Prostate gland (tissue), 2 donors: ENCODE data around the gene KRTAP2-1.

Experiments
- POLR2A ChIP-seq: fragments of 450-650 bp; IDR thresholded peaks from one replicate; pipeline ENCODE4 v1.6.1; 2016; ENCODE audit warnings: antibody characterized with exemption, mild to moderate bottlenecking
- POLR2AphosphoS5 ChIP-seq: sonication (generic); formaldehyde crosslinking; IDR thresholded peaks from one replicate; pipeline ENCODE4 v1.6.1; 2017; ENCODE audit warnings: antibody characterized with exemption
- TF ChIP-seq, protein P1 (sequence below), 4 experiments: fragments of 200-600 bp in 2 of 4; fragments of 450-650 bp in 2 of 4; sonication (generic) in 2 of 4; IDR thresholded peaks; 1 replicate in 3 of 4; 2 replicates in 1 of 4; pipeline ENCODE4 v1.5.1; 2016 to 2019; ENCODE audit warnings: antibody characterized with exemption in 4 of 4, mild to moderate bottlenecking in 2 of 4, moderate library complexity in 2 of 4

DNA sequence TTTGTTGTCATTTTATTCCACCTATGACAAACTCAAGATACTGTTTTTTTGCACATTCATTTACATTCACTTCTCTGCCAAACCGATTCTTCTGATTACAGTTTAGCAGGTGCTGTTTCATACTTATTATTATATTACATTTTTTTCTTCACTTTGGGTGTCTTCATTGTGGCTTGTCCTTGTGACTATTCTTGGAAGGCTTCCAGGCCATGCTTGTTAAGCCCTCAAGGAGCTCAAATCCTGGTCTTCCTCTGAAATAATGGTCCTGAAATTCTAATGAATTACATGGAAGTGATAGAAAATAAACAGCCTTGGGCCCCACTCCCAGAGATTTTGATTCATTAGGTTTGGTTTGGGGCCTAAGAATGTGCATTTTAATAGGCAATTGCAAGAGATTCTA lies 17.2 kb upstream of the KRTAP2-1 start:
- TF ChIP-seq, protein P1, sequence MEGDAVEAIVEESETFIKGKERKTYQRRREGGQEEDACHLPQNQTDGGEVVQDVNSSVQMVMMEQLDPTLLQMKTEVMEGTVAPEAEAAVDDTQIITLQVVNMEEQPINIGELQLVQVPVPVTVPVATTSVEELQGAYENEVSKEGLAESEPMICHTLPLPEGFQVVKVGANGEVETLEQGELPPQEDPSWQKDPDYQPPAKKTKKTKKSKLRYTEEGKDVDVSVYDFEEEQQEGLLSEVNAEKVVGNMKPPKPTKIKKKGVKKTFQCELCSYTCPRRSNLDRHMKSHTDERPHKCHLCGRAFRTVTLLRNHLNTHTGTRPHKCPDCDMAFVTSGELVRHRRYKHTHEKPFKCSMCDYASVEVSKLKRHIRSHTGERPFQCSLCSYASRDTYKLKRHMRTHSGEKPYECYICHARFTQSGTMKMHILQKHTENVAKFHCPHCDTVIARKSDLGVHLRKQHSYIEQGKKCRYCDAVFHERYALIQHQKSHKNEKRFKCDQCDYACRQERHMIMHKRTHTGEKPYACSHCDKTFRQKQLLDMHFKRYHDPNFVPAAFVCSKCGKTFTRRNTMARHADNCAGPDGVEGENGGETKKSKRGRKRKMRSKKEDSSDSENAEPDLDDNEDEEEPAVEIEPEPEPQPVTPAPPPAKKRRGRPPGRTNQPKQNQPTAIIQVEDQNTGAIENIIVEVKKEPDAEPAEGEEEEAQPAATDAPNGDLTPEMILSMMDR (IDR thresholded peaks at IDR 0.05): no peak
- TF ChIP-seq POLR2A: no peak
- no peak for TF ChIP-seq POLR2AphosphoS5
